GM19099 (cell line): Measurements from ENCODE around the gene PTRH1.

ENCODE experiments used
- POLR2A ChIP-seq: IDR thresholded peaks from 3 replicates; pipeline ENCODE4 v1.6.1; 2011; ENCODE audit warnings: low read depth; ENCODE audit not compliant: insufficient read length; ENCODE audit errors: extremely low read depth

The PTRH1 gene

GRCh38 chr9:127698985-127699670 lies 16.3 kb downstream of the PTRH1 start:
- peak; percentile 54 for TF ChIP-seq POLR2A

GRCh38 chr9:127698386-127698785 lies 17.1 kb downstream of the PTRH1 start:
- TF ChIP-seq POLR2A, result no peak

GRCh38 chr9:127697575-127697974 lies 17.9 kb downstream of the PTRH1 start:
- TF ChIP-seq POLR2A, result no peak

- TF ChIP-seq POLR2A, result no peak
These were observed 20.4 kb downstream of the PTRH1 start for GRCh38 chr9:127694890-127695720.

GRCh38 chr9:127693697-127694096 lies 21.8 kb downstream of the PTRH1 start:
- no peak for TF ChIP-seq POLR2A

- no peak for TF ChIP-seq POLR2A
These were observed 22.3 kb downstream of the PTRH1 start for GRCh38 chr9:127693143-127693542.

- no peak for TF ChIP-seq POLR2A
These were observed 23.4 kb downstream of the PTRH1 start for GRCh38 chr9:127692071-127692470.

- TF ChIP-seq POLR2A, result no peak
These were observed 24.7 kb downstream of the PTRH1 start for GRCh38 chr9:127690735-127691134.

- TF ChIP-seq POLR2A, result no peak
These were observed 26.0 kb downstream of the PTRH1 start for GRCh38 chr9:127689329-127690000.

GRCh38 chr9:127686461-127687393 lies 28.7 kb downstream of the PTRH1 start:
- TF ChIP-seq POLR2A, result no peak

- TF ChIP-seq POLR2A, result no peak
These were observed 30.9 kb downstream of the PTRH1 start for GRCh38 chr9:127684576-127684975.

- TF ChIP-seq POLR2A, result no peak
These were observed 31.7 kb downstream of the PTRH1 start for GRCh38 chr9:127683723-127684122.

- TF ChIP-seq POLR2A, result no peak
These were observed 32.9 kb downstream of the PTRH1 start for GRCh38 chr9:127682351-127683136.

- no peak for TF ChIP-seq POLR2A
These were observed 34.6 kb downstream of the PTRH1 start for GRCh38 chr9:127680846-127681245.
